Neural cell (in vitro differentiated cells): Measurements from ENCODE around the gene MPO.

Experiments used
- EZH2 ChIP-seq: fragments of 200-600, 300-800 bp; shearing (Covaris generic), sonication (generic); IDR thresholded peaks from 2 replicates; pipeline ENCODE4 v1.6.1; 2014; ENCODE audit warnings: antibody characterized with exemption, low read length, borderline replicate concordance, mild to moderate bottlenecking; ENCODE audit not compliant: insufficient read depth, poor library complexity, severe bottlenecking
- TAF1 ChIP-seq: IDR thresholded peaks from 2 replicates; pipeline ENCODE4 v1.6.1; 2012; ENCODE audit warnings: low read depth
- TF ChIP-seq, protein P1 (sequence below): fragments of 450-650 bp; IDR thresholded peaks from 2 replicates; pipeline ENCODE4 v1.5.1; 2014; ENCODE audit warnings: antibody characterized with exemption, mild to moderate bottlenecking, moderate library complexity; ENCODE audit not compliant: poor library complexity, severe bottlenecking
- TF ChIP-seq, protein P2 (sequence below): IDR thresholded peaks from 2 replicates; pipeline ENCODE4 v1.6.1; 2012; ENCODE audit warnings: borderline replicate concordance

DNA sequence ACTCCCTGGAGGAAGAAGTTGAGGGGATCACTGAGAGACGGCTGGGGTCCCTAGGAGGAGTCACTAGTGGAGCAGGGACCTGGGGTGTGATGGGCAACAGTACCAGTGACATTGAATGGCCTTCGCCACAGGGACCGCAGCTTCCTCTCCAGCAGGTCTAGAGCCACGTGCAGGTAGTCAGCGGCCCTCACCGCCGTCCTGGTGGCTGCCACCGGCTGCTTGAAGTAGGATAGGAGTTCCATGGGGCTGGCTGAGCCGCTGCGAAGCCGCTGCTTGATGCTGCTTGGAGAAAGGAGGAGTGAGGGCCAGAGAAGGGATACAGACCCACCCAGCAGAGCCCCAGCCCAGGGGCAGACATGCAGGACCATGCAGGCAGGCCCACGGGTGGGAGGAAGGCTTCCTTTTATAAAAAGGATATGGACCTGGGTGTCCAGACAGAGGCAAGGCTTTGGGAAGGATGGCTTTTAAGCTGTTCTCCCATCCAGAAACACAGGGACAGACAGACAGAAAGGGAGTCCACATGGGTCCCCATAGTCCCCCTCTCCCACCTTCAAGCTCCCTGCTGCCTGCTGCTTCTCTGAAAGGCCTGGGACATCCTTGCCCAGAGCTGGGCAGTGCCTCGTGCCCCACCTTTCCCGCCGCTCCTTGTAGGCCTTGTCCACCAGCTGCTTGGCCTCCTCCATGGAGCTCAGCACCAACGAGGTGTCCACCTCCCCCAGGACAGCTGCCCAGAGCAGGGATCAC is 827 bp downstream of the MPO start:
- TF ChIP-seq, protein P1, sequence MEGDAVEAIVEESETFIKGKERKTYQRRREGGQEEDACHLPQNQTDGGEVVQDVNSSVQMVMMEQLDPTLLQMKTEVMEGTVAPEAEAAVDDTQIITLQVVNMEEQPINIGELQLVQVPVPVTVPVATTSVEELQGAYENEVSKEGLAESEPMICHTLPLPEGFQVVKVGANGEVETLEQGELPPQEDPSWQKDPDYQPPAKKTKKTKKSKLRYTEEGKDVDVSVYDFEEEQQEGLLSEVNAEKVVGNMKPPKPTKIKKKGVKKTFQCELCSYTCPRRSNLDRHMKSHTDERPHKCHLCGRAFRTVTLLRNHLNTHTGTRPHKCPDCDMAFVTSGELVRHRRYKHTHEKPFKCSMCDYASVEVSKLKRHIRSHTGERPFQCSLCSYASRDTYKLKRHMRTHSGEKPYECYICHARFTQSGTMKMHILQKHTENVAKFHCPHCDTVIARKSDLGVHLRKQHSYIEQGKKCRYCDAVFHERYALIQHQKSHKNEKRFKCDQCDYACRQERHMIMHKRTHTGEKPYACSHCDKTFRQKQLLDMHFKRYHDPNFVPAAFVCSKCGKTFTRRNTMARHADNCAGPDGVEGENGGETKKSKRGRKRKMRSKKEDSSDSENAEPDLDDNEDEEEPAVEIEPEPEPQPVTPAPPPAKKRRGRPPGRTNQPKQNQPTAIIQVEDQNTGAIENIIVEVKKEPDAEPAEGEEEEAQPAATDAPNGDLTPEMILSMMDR: no peak
- TF ChIP-seq, protein P2, sequence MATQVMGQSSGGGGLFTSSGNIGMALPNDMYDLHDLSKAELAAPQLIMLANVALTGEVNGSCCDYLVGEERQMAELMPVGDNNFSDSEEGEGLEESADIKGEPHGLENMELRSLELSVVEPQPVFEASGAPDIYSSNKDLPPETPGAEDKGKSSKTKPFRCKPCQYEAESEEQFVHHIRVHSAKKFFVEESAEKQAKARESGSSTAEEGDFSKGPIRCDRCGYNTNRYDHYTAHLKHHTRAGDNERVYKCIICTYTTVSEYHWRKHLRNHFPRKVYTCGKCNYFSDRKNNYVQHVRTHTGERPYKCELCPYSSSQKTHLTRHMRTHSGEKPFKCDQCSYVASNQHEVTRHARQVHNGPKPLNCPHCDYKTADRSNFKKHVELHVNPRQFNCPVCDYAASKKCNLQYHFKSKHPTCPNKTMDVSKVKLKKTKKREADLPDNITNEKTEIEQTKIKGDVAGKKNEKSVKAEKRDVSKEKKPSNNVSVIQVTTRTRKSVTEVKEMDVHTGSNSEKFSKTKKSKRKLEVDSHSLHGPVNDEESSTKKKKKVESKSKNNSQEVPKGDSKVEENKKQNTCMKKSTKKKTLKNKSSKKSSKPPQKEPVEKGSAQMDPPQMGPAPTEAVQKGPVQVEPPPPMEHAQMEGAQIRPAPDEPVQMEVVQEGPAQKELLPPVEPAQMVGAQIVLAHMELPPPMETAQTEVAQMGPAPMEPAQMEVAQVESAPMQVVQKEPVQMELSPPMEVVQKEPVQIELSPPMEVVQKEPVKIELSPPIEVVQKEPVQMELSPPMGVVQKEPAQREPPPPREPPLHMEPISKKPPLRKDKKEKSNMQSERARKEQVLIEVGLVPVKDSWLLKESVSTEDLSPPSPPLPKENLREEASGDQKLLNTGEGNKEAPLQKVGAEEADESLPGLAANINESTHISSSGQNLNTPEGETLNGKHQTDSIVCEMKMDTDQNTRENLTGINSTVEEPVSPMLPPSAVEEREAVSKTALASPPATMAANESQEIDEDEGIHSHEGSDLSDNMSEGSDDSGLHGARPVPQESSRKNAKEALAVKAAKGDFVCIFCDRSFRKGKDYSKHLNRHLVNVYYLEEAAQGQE: no peak
- TF ChIP-seq TAF1 (no peak), EZH2 (no peak)
